NCI-H82 (cell line): ENCODE results near the gene CYP27C1.
"Not testable (repeated sequence)": the region's sequence is repeated elsewhere in the genome, so short reads cannot be mapped to it uniquely, and the experiment has no call there.

Source experiments
- DNase-seq: peaks from one replicate; lab custom pipeline; 2025; lab: John Stamatoyannopoulos, UW

CYP27C1 gene

GRCh38 chr2:127220768-127221527 lies 849 bp upstream of the CYP27C1 start:
- DNase-seq = peak; percentile 18

- peak; percentile 55 for DNase-seq
These were observed 678 bp downstream of the CYP27C1 start for GRCh38 chr2:127219171-127220070.

- no peak for DNase-seq
These were observed 1.3 kb downstream of the CYP27C1 start for GRCh38 chr2:127218812-127219170.

GRCh38 chr2:127217470-127218325 lies 2.4 kb downstream of the CYP27C1 start:
- DNase-seq = no peak

- DNase-seq = no peak
These were observed 3.5 kb downstream of the CYP27C1 start for GRCh38 chr2:127216593-127216992.

- DNase-seq = no peak
These were observed 4.0 kb downstream of the CYP27C1 start for GRCh38 chr2:127216095-127216494.

GRCh38 chr2:127214201-127214600 lies 5.9 kb downstream of the CYP27C1 start:
- not testable (repeated sequence) for DNase-seq

- peak; percentile 98 for DNase-seq
These were observed 11.8 kb downstream of the CYP27C1 start for GRCh38 chr2:127208313-127208712.

- no peak for DNase-seq
These were observed 14.6 kb downstream of the CYP27C1 start for GRCh38 chr2:127205218-127206125.

- peak; percentile 41 for DNase-seq
These were observed 18.6 kb downstream of the CYP27C1 start for GRCh38 chr2:127201452-127201851.

- no peak for DNase-seq
These were observed 19.1 kb downstream of the CYP27C1 start for GRCh38 chr2:127200962-127201361.

- no peak for DNase-seq
These were observed 20.9 kb downstream of the CYP27C1 start for GRCh38 chr2:127199223-127199622.

GRCh38 chr2:127197475-127198385 lies 22.4 kb downstream of the CYP27C1 start:
- peak; percentile 92 for DNase-seq

GRCh38 chr2:127196998-127197397 lies 23.1 kb downstream of the CYP27C1 start:
- peak; percentile 80 for DNase-seq

GRCh38 chr2:127196549-127196948 lies 23.6 kb downstream of the CYP27C1 start:
- no peak for DNase-seq

- DNase-seq = no peak
These were observed 24.7 kb downstream of the CYP27C1 start for GRCh38 chr2:127195140-127196074.

- peak; percentile 67 for DNase-seq
These were observed 25.7 kb downstream of the CYP27C1 start for GRCh38 chr2:127194447-127194846.

GRCh38 chr2:127193967-127194280 lies 26.2 kb downstream of the CYP27C1 start:
- no peak for DNase-seq
